HG02870 (cell line): ENCODE results near the gene GSTK1.

Experiments used
- ATAC-seq: cut with Tn5 transposase; IDR thresholded peaks from one replicate; pipeline ENCODE4 v1.9.1; 2021; ENCODE audit warnings: mild to moderate bottlenecking, moderate library complexity; ENCODE audit not compliant: unreplicated experiment

GSTK1 gene

GRCh38 chr7:143295870-143296269 is 32.6 kb downstream of the GSTK1 start:
- ATAC-seq = no peak

- no peak for ATAC-seq
Observed at GRCh38 chr7:143296686-143297085, 33.4 kb downstream of the GSTK1 start.

GRCh38 chr7:143299346-143299745 is 36.1 kb downstream of the GSTK1 start:
- no peak for ATAC-seq

- ATAC-seq = no peak
Observed at GRCh38 chr7:143299840-143300239, 36.6 kb downstream of the GSTK1 start.

- no peak for ATAC-seq
Observed at GRCh38 chr7:143300959-143301935, 38.0 kb downstream of the GSTK1 start.

- no peak for ATAC-seq
Observed at GRCh38 chr7:143303733-143304132, 40.5 kb downstream of the GSTK1 start.

- ATAC-seq = no peak
Observed at GRCh38 chr7:143304938-143305337, 41.7 kb downstream of the GSTK1 start.

GRCh38 chr7:143305423-143306070 is 42.3 kb downstream of the GSTK1 start:
- ATAC-seq = no peak

- no peak for ATAC-seq
Observed at GRCh38 chr7:143308632-143309031, 45.4 kb downstream of the GSTK1 start.

GRCh38 chr7:143314127-143314526 is 50.9 kb downstream of the GSTK1 start:
- no peak for ATAC-seq

GRCh38 chr7:143315776-143316175 is 52.5 kb downstream of the GSTK1 start, which contains the start of gene CLCN1:
Gene CLCN1, plus strand, starts transcription at chr7:143316111. Its CDS starts 102 bp downstream, at chr7:143316213.
- no peak for ATAC-seq

GRCh38 chr7:143316492-143316891 is 53.3 kb downstream of the GSTK1 start:
- ATAC-seq = no peak

- ATAC-seq = no peak
Observed at GRCh38 chr7:143318661-143319060, 55.4 kb downstream of the GSTK1 start.
